Dermis microvascular lymphatic vessel endothelial cell (primary cell): ENCODE data around the gene FOXJ2. TPM values are rescaled to one million over a fixed set of nuclear protein-coding genes. Genes with fewer than 3 reads are reported as not detected.
"Not testable (repeated sequence)": the region's sequence is repeated elsewhere in the genome, so short reads cannot be mapped to it uniquely, and the experiment has no call there.

Experiments used
- DNase-seq, 2 donors: peaks; one replicate each; pipeline versions ENCODE4 v3.0.0 to v3.0.0-alpha.2; 2010; ENCODE audit warnings: low read depth in 2 of 2
- total RNA-seq: library from RNA; depleted of rRNA; stranded (reverse); fragments of >200 nt; gene quantifications from 2 replicates; pipeline ENCODE4 v1.2.1, GENCODE V29; 2014

FOXJ2 gene
- total RNA-seq, 1 donor from 2014 or later = 2.8 TPM

GRCh38 chr12:8028267-8028666, 4.2 kb upstream of the FOXJ2 start:
- DNase-seq = no peak

GRCh38 chr12:8030189-8030588, 2.3 kb upstream of the FOXJ2 start:
- DNase-seq = no peak

- not testable (repeated sequence) for DNase-seq
Observed at GRCh38 chr12:8031017-8031416, 1.5 kb upstream of the FOXJ2 start.

- DNase-seq = no peak
Observed at GRCh38 chr12:8031872-8032241, 659 bp upstream of the FOXJ2 start.

GRCh38 chr12:8033153-8034044, 883 bp downstream of the FOXJ2 start:
- DNase-seq = peak in 1 of 2 donors; percentile 50

- no peak for DNase-seq
Observed at GRCh38 chr12:8034802-8035201, 2.3 kb downstream of the FOXJ2 start.

- no peak for DNase-seq
Observed at GRCh38 chr12:8035440-8036010, 3.0 kb downstream of the FOXJ2 start.

GRCh38 chr12:8036346-8036745, 3.8 kb downstream of the FOXJ2 start:
- DNase-seq = no peak

- no peak for DNase-seq
Observed at GRCh38 chr12:8037046-8037663, 4.6 kb downstream of the FOXJ2 start.

- DNase-seq = no peak
Observed at GRCh38 chr12:8037947-8038346, 5.4 kb downstream of the FOXJ2 start.

- peak in 1 of 2 donors; percentile 48 for DNase-seq
Observed at GRCh38 chr12:8038659-8039114, 6.2 kb downstream of the FOXJ2 start.

GRCh38 chr12:8040791-8041190, 8.3 kb downstream of the FOXJ2 start:
- DNase-seq = no peak

- DNase-seq = peak; percentile 56 to 82
Observed at GRCh38 chr12:8045952-8046944, 13.7 kb downstream of the FOXJ2 start.

- DNase-seq = no peak
Observed at GRCh38 chr12:8047842-8048241, 15.3 kb downstream of the FOXJ2 start.

GRCh38 chr12:8048906-8049305, 16.4 kb downstream of the FOXJ2 start:
- no peak for DNase-seq

- DNase-seq = no peak
Observed at GRCh38 chr12:8050600-8051250, 18.2 kb downstream of the FOXJ2 start.

GRCh38 chr12:8052679-8053078, 20.2 kb downstream of the FOXJ2 start:
- DNase-seq = no peak

- no peak for DNase-seq
Observed at GRCh38 chr12:8054816-8055215, 22.3 kb downstream of the FOXJ2 start.

- no peak for DNase-seq
Observed at GRCh38 chr12:8057306-8057705, 24.8 kb downstream of the FOXJ2 start.

GRCh38 chr12:8057839-8058238, 25.3 kb downstream of the FOXJ2 start:
- DNase-seq = no peak

- no peak for DNase-seq
Observed at GRCh38 chr12:8058506-8058905, 26.0 kb downstream of the FOXJ2 start.
